A673 (cell line): ENCODE measurements around the gene ACSM3.

ENCODE experiments used
- EZH2 ChIP-seq: fragments of 200-600 bp; sonication (generic); IDR thresholded peaks from 2 replicates; pipeline ENCODE4 v1.6.1; 2017; ENCODE audit warnings: borderline replicate concordance, low read depth, mild to moderate bottlenecking, mixed read lengths, antibody characterized with exemption, low read length; ENCODE audit not compliant: poor library complexity, severe bottlenecking
- TF ChIP-seq, protein P1 (sequence below): fragments of 300-800, 200-600 bp; sonication (generic); conservative IDR thresholded peaks from 2 replicates; pipeline ENCODE4 v1.5.1; 2017; ENCODE audit warnings: low read depth, mild to moderate bottlenecking, antibody characterized with exemption, low read length, moderate library complexity, mixed read lengths

DNA sequence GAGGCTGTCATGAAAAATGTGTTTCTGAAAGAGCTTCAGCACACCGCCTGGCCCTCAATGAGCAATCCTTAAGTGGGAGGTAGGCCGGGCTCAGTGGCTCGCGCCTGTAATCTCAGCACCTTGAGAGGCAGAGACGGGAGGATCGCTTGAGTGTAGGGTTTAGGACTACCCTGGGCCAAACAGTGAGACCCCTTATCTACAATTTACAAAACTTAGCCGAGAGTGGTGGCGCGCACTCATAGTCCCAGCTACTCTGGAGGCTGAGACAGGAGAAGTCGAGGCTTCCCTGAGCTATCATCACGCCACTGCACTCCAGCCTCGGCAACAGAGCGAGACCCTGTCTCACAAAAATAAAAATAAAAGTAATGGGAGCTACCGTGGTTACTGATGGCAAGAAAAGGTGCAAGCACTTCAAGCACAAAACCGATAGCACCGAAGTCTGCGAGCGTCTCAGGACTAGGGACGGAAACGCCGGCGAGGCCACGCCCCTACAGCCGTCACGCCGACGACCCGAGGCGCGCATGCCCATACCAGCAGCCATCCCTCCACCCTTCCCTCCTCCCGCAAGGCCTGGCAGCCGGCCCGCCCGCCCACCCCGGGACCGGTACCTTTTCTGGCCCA lies 22.8 kb upstream of the ACSM3 start:
- TF ChIP-seq, protein P1, sequence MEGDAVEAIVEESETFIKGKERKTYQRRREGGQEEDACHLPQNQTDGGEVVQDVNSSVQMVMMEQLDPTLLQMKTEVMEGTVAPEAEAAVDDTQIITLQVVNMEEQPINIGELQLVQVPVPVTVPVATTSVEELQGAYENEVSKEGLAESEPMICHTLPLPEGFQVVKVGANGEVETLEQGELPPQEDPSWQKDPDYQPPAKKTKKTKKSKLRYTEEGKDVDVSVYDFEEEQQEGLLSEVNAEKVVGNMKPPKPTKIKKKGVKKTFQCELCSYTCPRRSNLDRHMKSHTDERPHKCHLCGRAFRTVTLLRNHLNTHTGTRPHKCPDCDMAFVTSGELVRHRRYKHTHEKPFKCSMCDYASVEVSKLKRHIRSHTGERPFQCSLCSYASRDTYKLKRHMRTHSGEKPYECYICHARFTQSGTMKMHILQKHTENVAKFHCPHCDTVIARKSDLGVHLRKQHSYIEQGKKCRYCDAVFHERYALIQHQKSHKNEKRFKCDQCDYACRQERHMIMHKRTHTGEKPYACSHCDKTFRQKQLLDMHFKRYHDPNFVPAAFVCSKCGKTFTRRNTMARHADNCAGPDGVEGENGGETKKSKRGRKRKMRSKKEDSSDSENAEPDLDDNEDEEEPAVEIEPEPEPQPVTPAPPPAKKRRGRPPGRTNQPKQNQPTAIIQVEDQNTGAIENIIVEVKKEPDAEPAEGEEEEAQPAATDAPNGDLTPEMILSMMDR: no peak
- no peak for TF ChIP-seq EZH2
